Mesenteric fat pad (tissue), 1 donor: ENCODE results near the gene CATSPER2. TPM values are rescaled to one million over a fixed set of nuclear protein-coding genes. Genes with fewer than 3 reads are reported as not detected.
"Not testable (repeated sequence)": the region's sequence is repeated elsewhere in the genome, so short reads cannot be mapped to it uniquely, and the experiment has no call there.

Source experiments
- DNase-seq: peaks from one replicate; pipeline ENCODE4 v3.0.0-alpha.2; 2020; ENCODE audit warnings: low spot score
- long read RNA-seq: library from polyadenylated mRNA; unstranded; transcript quantifications from one replicate; pipeline ENCODE4 v2.0.0, GENCODE V29; 2020
- total RNA-seq: library from RNA; stranded (reverse); fragmentation: NEBNext Ultra II Directional; extraction: Animal tissue kit (Norgen Biotek cat#: 25700); gene quantifications from one replicate; pipeline ENCODE4 v1.2.1, GENCODE V29; 2021
- donor health status: DM: yes; HTN: yes; CAD: no.

Gene CATSPER2
- total RNA-seq = 5.2 TPM
- long read RNA-seq, partial matches to known transcripts = 3 of 8 reads
- long read RNA-seq, other reads (novel, unspliced or antisense) = 5 of 8 reads

- DNase-seq = no peak
Observed at GRCh38 chr15:43648649-43649429, at the start of gene CATSPER2. TSS of gene CATSPER2 (minus strand) at chr15:43648844. CDS start at chr15:43648061, 783 bp downstream.

GRCh38 chr15:43693148-43694022 is 44.7 kb upstream of the CATSPER2 start, which contains the start of gene CKMT1A:
TSS of gene CKMT1A (plus strand) at chr15:43693859. CDS start at chr15:43694051, 192 bp downstream.
- DNase-seq = not testable (repeated sequence)

DNA sequence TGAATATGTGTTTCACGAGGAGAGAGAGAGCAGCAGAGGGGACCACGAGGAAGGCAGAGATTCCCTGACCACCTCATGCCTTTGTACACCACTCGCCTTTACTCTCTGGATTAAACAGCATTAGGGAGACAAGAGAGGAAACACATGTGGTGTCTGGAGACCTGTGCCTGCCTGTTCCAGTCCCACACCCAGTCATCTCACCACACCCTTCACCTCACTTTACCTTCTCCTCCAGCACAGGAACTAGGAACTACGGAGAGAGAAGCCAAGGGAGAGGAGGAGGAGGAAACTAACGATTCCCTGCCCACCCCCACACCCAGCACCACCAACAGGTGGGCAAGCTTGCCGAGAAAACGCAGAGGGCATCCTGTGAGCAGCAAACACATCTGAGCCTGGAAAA is 44.0 kb upstream of the CATSPER2 start:
- DNase-seq = not testable (repeated sequence)

- not testable (repeated sequence) for DNase-seq
Observed at GRCh38 chr15:43689604-43690301, 41.1 kb upstream of the CATSPER2 start.

DNA sequence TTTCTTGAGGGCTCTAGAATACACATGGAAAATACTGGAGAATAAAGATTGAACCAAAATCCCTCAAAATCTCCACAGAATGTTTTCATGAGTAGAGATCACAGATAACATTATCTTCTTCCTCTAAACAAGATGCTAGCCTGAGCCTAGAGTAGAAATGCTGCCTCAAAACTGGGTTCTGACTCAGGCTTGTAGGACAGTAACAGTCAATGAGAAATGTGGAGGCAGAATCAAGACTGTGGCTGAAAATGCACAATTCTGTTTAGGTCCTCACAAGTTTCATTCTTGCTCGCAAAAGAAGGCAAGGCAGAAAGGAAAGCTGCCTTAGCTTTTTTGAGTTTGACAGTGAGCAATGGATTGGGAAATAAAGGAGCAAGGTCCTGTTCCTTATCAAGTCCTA is 25.5 kb upstream of the CATSPER2 start:
- not testable (repeated sequence) for DNase-seq

DNA sequence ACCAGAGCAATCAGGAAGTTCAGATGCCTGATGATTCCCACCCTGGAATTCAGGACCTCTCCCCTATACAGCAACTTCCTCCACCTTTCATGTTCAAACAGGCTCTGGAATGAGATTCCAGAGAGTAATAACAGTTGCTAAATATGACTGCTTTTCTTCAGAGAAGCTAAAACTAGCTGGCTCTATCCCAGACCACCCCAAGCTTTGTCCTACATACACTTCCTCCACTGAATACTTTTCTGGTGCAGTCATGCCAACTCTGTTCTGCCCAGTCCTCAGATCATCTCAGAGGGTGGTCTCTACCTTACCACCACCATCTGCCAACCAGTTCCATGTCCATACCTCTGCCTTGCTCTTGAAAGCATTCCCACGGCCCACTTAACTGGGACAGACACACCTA is 17.5 kb upstream of the CATSPER2 start:
- DNase-seq = not testable (repeated sequence)

DNA sequence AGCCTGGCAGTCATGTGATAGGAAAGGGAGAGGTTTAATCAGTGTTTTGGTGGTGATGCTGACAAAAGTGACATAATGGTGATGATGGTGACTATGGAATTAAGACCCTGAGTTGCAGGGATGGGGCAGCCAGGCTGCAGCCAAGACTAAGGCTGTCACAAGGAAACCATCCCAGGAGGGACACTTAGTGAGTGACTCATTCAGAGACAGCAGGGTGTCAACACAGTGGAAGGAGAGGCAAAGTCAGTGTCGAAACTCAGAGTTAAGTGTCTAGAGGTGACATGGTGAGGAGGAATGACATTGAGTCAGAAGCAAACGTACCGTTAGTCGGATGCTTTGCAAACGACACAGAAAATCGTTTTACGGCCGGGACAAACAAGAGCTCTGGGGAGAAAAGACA is 14.7 kb upstream of the CATSPER2 start:
- DNase-seq = not testable (repeated sequence)

- not testable (repeated sequence) for DNase-seq
Observed at GRCh38 chr15:43662293-43662692, 13.6 kb upstream of the CATSPER2 start.

DNA sequence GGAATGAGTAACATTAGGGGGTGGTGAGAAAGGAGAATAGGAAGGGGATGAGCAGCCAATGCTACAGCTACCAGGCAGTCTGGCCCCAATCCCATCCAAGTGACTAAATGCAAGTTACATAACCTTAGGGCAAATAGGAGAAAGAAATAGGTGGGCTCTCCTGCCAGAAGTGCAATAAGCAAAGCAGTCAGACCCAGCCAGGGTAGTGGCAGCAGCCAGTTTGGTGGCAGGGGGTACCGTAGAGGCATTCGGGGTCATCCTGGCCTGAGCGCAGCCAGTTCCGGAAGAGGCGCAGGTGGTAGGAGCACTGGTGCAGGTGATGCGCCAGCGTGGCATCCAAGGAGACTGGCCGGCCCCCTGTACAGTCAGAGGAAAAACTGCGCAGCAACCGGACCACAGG is 11.1 kb upstream of the CATSPER2 start:
- not testable (repeated sequence) for DNase-seq

DNA sequence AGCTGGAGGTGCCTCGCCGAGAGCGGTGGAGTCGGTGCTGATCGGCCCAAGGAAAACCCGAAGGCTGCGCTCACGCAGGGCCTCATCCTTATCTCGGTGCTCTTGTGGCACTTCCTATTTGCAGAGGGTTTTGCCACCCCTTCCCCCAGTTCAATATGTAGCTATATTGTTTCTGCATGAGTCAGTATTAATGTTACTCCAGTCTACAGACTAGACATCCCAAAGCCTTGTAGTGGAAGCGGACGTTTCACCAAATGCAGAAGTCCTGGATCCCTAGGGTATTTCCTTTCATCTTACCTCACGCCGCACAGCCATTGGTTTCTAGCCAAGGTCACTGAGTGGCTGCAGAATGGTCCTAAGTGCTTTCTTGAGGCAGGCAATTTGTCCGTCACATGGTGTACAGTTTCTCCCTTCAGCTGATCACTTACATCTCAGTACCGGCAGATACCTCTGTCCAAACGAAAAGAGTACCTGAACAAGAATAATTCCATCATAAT is 834 bp upstream of the CATSPER2 start:
- not testable (repeated sequence) for DNase-seq

GRCh38 chr15:43638464-43639204 is 10.0 kb downstream of the CATSPER2 start:
- DNase-seq = not testable (repeated sequence)

DNA sequence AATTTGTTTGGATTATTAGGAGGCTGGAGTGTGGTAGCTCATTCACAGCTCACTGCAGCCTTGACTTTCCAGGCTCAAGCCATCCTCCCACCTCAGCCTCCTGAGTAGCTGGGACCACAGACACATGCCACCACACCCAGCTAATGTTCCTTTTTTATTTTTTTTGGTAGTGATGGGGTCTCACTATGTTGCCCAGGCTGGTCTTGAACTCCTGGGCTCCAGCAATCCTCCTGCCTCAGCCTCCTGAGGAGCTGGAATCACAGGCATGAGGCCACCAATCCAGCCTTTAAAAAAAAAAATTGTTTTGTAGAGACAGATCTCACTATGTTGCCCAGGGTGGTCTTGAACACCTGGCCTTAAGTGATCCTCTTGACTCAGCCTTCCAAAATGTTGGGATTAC is 21.7 kb downstream of the CATSPER2 start:
- not testable (repeated sequence) for DNase-seq

DNA sequence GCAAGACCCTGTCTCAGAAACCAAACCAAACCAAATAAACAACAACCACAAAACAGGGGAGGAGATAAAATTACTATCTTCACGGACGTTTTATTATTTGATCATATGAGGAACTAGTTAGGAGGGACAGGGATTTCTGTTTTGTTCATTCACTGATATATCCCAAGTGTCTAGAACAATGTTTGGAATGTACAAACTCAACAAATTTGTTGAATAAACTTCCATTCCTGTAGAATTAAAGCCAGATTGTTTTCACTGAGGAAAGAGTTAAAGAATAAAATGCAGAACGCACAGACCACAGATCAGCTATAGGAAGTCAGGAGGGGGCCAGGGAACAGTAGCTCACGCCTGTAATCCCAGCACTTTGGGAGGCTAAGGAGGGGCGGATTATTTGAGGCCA is 23.5 kb downstream of the CATSPER2 start:
- no peak for DNase-seq

DNA sequence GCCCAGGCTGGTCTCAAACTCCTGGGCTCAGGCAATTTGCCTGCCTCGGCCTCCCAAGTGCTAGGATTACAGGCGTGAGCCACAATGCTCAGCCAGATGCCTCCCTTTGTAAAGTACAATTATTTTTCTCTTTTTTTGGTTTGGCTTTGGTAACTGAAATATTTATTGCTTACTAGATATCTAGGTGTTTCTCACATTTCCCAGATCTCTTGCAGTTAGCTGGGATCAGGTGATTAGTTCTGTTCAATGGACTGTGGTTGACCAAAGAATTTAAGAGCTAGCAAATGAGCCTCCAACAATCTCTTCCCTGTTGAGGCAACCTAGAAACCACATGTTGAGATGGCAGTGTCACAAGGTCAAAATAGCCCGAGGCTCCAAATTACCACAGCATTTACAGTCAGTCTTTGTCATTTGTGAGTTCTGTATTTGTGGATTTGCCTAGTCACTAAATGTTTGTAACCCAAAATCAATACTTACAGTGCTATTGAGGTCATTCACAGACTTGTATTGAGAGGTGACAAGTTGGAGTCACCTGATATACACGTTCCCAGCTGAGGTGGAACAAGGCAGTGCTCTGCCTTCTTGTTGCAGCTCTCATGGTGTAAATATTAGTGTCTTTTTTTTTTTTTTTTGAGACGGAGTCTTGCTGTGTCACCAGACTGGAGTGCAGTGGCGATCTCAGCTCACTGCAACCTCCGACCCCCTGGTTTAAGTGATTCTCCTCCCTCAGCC is 26.4 kb downstream of the CATSPER2 start:
- DNase-seq = not testable (repeated sequence)

DNA sequence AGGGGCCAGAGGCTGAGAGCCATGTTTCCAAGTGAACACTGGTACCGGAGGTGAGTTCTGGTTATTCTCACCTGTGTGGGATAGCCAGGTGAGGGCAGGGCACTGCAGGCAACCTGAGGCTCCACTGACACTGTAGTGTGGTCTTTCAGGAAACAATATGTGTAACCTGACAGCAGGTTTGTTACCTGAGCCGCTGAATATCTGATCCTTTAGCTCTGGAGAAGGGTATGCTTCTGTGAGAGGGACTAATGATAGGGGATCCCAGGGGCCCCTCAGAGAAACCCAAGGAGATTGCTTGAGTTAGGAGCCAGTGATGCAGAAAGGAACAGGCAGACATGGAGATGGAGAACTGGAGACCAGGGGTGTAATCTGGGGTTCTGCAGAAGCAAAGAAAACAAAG is 29.9 kb downstream of the CATSPER2 start, which contains the start of gene STRC:
Gene STRC, minus strand, starts transcription at position 101 of the 400 bp plus-strand sequence. Its CDS starts 78 bp downstream, at position 23.
- not testable (repeated sequence) for DNase-seq

GRCh38 chr15:43617750-43618149 is 30.9 kb downstream of the CATSPER2 start:
- DNase-seq = not testable (repeated sequence)

- DNase-seq = not testable (repeated sequence)
Observed at GRCh38 chr15:43602233-43602632, 46.4 kb downstream of the CATSPER2 start.

GRCh38 chr15:43600200-43600599 is 48.4 kb downstream of the CATSPER2 start:
- not testable (repeated sequence) for DNase-seq

DNA sequence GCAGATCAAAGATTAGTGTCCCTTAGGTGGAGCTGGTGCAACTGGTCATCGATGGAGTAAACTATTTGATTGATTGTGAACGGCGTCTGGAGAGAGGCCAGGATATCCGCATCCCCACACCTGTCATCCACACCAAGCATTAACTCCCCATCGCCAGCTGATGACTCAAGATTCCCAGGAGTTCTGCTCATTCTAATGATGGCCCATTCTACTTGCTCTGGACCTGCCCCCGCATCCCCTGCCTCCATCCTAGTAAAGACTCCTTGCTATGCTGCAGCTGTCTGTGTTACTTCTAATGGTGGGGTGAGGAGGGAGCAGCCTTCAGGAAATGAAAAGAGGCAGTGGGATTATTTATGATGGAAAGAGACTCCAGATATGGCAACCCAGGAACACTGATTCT is 49.5 kb downstream of the CATSPER2 start:
- DNase-seq = not testable (repeated sequence)
